Measurements from ENCODE around the gene HOATZ.

The HOATZ gene

DNA sequence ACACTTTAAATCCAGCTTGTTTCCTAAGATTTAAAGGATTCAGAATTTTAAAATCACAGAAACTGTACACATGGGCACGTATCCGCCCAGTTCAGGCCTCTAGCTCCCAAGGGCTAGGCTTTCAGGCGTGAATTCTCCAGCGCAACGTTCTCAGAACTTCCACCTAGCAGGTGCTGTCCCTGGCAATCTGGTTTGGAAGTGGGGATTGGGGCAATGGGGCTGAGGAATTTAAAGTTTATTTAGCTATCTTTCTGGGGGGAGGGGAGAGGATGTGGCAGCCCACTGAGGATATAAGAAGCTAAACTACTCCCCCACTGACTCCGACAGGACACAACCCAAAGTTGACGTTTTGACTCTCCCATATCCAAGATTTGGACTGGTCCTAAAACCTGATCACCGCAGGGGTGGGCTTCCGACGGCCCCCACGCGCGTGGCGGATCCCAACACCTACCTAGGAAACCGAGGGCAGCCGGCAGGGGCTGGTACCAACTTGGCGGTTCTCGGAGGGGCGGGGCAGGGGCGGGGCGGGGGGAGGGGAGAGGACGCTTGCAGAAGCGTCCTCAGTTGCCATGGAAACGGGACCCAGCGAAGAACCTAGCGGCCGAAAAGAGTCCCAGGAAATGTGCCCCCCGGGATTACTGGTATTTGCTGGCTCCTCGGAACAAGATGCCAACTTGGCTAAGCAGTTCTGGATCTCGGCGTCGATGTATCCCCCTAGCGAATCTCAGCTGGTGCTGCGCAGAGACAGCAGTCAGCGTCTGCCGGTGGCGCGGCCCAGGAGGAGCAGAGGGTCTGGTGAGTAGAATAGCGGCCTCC is at the start of gene HOATZ:
HOATZ (plus strand) TSS at position 563 of the 816 bp plus-strand sequence; CDS start at position 570, 7 bp downstream.
- TF ChIP-seq GATA3 (IDR thresholded peaks at IDR 0.05; ENCODE audit: low read depth, low read length) (no peak), GATA2 (IDR thresholded peaks at IDR 0.05; ENCODE audit: low read depth, low read length) (no peak)

DNA sequence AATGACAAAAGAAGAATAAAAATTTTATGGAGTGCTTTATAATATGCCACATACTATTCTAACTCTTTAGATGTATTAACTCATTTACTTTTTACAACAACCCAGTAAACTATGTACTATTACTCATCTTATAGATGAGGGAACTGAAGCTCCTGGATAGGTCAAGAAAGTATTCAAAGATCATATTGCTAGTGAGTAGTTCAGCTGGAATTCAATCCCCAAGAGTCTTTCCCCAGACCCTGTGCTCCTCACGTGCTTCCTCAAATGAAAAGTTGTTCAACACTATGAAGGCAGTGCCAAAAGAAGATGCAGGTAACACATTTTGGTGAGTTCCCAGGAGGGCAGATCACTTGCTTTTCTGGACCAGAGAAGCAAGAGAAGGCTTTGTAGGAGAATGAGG is 49.2 kb upstream of the HOATZ start:
- no peak for TF ChIP-seq GATA3 (IDR thresholded peaks at IDR 0.05; ENCODE audit: low read depth, low read length)
- no peak for TF ChIP-seq GATA2 (IDR thresholded peaks at IDR 0.05; ENCODE audit: low read depth, low read length)

- no peak for TF ChIP-seq GATA2 (IDR thresholded peaks at IDR 0.05; ENCODE audit: low read depth, low read length)
- no peak for TF ChIP-seq GATA3 (IDR thresholded peaks at IDR 0.05; ENCODE audit: low read depth, low read length)
Measured at GRCh38 chr11:111466615-111467014, 48.0 kb upstream of the HOATZ start.

DNA sequence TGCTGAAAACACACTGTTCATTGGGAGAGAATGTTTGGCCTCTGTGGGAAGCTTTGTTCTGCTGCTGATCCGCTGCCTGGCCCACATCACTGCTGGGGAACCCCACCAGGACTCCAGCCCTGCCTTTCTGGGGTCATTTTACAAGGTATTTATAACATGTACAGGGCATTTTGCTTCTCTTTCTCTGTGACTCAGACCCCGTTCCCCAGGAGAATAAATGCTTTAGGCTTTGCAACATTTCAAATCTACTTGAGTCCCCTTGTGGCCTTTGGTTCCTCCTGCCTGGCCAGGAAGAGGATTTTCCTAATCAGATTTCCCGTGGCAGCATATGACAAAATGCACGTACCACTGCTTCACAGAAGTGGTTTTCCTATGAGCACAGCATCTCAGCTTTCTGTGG is 45.4 kb upstream of the HOATZ start:
- TF ChIP-seq GATA3 (IDR thresholded peaks at IDR 0.05; ENCODE audit: low read depth, low read length), result no peak
- no peak for TF ChIP-seq GATA2 (IDR thresholded peaks at IDR 0.05; ENCODE audit: low read depth, low read length)

GRCh38 chr11:111472228-111472627 is 42.4 kb upstream of the HOATZ start:
- TF ChIP-seq GATA3 (IDR thresholded peaks at IDR 0.05; ENCODE audit: low read depth, low read length) (no peak), GATA2 (IDR thresholded peaks at IDR 0.05; ENCODE audit: low read depth, low read length) (no peak)

GRCh38 chr11:111474432-111474831 is 40.1 kb upstream of the HOATZ start:
- TF ChIP-seq GATA3 (IDR thresholded peaks at IDR 0.05; ENCODE audit: low read depth, low read length) (no peak), GATA2 (IDR thresholded peaks at IDR 0.05; ENCODE audit: low read depth, low read length) (no peak)

DNA sequence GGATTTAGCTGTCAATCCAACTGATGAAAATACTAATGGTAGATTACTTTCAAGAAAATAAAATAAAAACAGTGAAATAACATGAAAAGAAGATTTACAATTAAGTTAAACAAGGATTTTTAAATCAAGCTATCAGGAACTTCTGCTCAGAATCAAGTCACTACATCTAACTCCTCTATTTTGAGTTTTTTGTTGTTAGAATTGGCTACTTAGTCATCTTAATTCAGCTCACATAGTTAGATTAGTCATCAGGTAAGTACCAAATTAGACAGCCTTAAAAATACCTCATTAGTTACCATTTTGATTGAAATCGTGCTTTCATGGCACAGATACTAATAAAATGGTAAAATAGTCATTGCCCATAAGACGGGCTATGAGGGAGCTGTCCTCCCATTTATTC is 38.2 kb upstream of the HOATZ start:
- no peak for TF ChIP-seq GATA3 (IDR thresholded peaks at IDR 0.05; ENCODE audit: low read depth, low read length)
- TF ChIP-seq GATA2 (IDR thresholded peaks at IDR 0.05; ENCODE audit: low read depth, low read length), result no peak

DNA sequence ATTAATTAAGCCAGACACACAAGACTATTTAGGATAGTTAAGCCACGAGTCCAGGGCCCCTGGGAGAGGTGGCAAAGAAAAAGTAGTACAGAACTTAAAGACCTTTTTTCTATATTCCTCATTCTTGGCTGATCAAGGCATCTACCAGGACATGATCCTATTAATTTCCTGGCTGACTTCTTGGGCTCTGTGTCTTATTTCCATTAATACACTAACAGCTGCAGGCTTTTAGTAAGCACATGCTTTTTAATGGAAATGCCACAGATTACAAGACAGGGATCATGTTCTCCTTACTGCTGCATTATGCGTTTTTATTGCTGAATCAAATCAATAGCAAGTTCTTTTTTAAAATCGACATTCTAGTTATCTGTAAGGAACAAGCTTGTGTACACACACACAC is 37.6 kb upstream of the HOATZ start:
- TF ChIP-seq GATA3 (IDR thresholded peaks at IDR 0.05; ENCODE audit: low read depth, low read length) (no peak), GATA2 (IDR thresholded peaks at IDR 0.05; ENCODE audit: low read depth, low read length) (no peak)

- TF ChIP-seq GATA2 (IDR thresholded peaks at IDR 0.05; ENCODE audit: low read depth, low read length), result no peak
Measured at GRCh38 chr11:111477898-111478297, 36.7 kb upstream of the HOATZ start.

GRCh38 chr11:111479666-111480065 is 34.9 kb upstream of the HOATZ start:
- TF ChIP-seq GATA3 (IDR thresholded peaks at IDR 0.05; ENCODE audit: low read depth, low read length) (no peak), GATA2 (IDR thresholded peaks at IDR 0.05; ENCODE audit: low read depth, low read length) (no peak)

- TF ChIP-seq GATA2 (IDR thresholded peaks at IDR 0.05; ENCODE audit: low read depth, low read length) (no peak), GATA3 (IDR thresholded peaks at IDR 0.05; ENCODE audit: low read depth, low read length) (no peak)
Measured at GRCh38 chr11:111483431-111483830, 31.1 kb upstream of the HOATZ start.

- no peak for TF ChIP-seq GATA3 (IDR thresholded peaks at IDR 0.05; ENCODE audit: low read depth, low read length)
- no peak for TF ChIP-seq GATA2 (IDR thresholded peaks at IDR 0.05; ENCODE audit: low read depth, low read length)
Measured at GRCh38 chr11:111490496-111490895, 24.1 kb upstream of the HOATZ start.

GRCh38 chr11:111494040-111494439 is 20.5 kb upstream of the HOATZ start:
- no peak for TF ChIP-seq GATA2 (IDR thresholded peaks at IDR 0.05; ENCODE audit: low read depth, low read length)
- no peak for TF ChIP-seq GATA3 (IDR thresholded peaks at IDR 0.05; ENCODE audit: low read depth, low read length)

DNA sequence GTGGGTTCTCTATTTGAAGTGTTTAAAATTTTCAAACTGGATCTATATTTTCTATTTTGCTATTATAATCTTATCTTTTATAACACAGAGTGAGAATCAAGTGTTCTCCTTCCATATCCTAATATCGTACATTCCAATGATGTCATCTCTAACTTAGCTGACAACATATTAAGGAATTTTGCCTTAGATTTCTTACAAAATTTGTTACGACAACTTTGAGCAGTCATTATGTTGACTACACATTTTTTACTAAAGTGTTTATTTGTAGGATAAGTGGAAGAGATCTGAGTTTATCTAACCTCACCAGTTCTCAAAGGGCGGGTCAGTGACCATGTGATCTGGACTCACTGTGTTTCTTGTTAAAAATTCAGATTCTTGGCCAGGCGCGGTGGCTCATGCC is 15.1 kb upstream of the HOATZ start:
- TF ChIP-seq GATA3 (IDR thresholded peaks at IDR 0.05; ENCODE audit: low read depth, low read length) (no peak), GATA2 (IDR thresholded peaks at IDR 0.05; ENCODE audit: low read depth, low read length) (no peak)

DNA sequence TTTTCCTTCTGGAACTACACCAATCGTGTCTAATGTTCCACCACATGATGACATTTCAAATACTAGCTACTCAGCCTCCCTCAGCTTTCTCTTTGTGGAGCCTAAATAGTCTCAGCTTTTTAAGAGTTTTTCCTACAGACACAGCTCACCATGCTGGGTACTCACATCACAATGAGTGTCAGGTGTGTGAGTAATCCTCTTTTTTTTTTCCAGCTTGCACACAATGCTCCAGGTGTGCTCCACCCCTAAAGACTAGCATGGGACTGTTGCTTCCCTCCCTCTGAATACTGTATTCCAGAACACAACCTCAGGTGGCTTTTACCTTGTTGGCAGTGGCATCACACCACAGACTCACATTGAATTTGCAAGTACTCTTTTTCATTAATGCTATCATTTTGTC is 14.1 kb upstream of the HOATZ start:
- TF ChIP-seq GATA2 (IDR thresholded peaks at IDR 0.05; ENCODE audit: low read depth, low read length) (no peak), GATA3 (IDR thresholded peaks at IDR 0.05; ENCODE audit: low read depth, low read length) (no peak)

Measured in SH-SY5Y (cell line).